Measurements from ENCODE around the gene PDCD7. TPM values are rescaled to one million over a fixed set of nuclear protein-coding genes. Genes with fewer than 3 reads are reported as not detected.
"Not testable (repeated sequence)": the region's sequence is repeated elsewhere in the genome, so short reads cannot be mapped to it uniquely, and the experiment has no call there.

The PDCD7 gene
- polyA plus RNA-seq, 2 of the 4 experiments (the other 2 are of a cell fraction), result 19.0 to 23.7 TPM

DNA sequence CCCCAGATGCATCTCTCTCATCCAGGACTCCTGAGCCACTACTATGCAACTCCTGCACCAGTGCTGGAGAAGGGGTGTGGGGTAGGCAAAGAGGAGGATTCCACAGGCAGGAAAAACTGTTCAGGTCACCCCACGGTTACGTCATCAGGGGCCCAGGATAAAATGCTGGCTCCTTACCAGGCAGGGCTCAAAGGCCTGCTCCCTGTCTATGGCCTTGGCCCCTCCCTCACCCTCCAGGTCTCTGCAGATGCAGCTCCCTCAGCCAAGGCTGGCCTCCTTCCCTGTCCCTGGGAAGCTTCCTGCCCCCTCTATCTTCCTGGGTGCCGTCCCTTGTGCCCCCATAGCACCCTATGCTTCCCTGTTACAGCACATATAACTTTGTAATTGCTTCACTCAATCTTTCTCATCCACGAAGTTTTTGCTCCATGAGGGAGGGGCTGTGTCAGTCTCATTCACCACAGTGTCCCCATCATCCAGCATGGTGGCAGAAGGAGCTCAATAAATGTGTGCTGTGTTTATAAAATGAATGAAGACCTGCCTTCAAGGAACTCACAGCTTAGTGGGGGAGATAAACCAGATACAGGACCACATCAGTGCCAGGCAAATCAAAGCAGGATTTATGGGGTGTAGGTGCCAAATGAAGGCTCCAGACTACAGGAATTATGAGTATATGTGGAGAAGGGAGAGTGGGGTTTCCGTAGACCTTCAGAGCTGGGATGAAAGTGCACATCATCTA is 38.4 kb downstream of the PDCD7 start (continued):
- TF ChIP-seq MYC (IDR thresholded peaks at IDR 0.05; ENCODE audit: borderline replicate concordance, low read length), result no peak
- TF ChIP-seq ZFP36 (IDR thresholded peaks at IDR 0.05; ENCODE audit: borderline replicate concordance, partially characterized antibody), result no peak
- TF ChIP-seq FOSL2 (IDR thresholded peaks at IDR 0.05), result no peak
- no peak for TF ChIP-seq FOSL2 (CRISPR knock-in tag; IDR thresholded peaks at IDR 0.05)

DNA sequence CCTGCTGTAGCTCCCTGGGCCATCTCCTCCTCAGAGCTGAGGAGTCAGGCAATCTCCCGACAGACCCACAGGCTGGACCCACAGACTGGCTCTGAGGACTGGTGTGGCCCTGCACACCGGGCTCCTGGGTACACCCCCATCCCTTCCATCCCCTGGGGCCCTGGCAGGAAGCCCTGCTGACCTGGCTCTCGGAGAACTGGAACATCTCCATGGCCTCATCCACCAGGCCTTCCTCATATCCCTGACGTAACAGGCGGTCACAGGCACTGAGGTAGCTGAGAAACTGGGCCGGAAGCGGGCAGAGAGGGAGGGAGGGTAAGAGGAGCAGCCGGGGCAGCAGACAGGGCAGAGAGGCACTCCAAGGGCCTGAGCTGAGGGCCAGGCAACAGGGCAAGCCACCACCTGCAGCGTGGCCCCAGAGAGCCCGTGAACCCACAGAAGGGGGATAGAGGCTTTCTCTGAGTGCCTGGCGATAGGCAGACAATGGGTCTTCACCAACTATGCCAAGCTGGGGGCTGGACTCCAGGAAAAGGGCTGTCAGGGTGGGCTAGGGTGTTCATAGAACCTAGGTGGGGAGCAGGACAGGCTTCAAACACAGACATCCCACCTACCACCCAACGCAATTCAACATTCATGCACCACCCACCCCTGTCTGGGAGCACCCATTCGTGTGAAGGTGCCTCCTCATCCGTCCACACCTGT is 39.2 kb downstream of the PDCD7 start:
- ChIA-PET CTCF (interaction anchor here (1.0 to 5.9 kb wide), 10 partner anchors 7 to 61 kb away, joined by 3 to 29 read pairs (median 6); partner anchors contain the start of gene KBTBD13), POLR2A (no interaction called here)
- WGBS (ENCODE audit: missing lambda C conversion rate), result 91% methylated on average over 14 of the region's 14 CpGs
- H3K4me2 ChIP-seq, result no peak overlapping the region
- H3K9me3 ChIP-seq, result no peaks in the 10 kb centered on the region
- H3K4me3 ChIP-seq, result no peak overlapping the region
- H3K27ac ChIP-seq, result no peak overlapping the region
- no peak for DNase-seq (ENCODE audit: low read depth in 1 of 2, low spot score in 1 of 2)
- no peak for TF ChIP-seq ZNF302 (CRISPR knock-in tag; IDR thresholded peaks at IDR 0.05)
- no peak for TF ChIP-seq CBX8 (IDR thresholded peaks at IDR 0.05)
- TF ChIP-seq HOXB5 (CRISPR knock-in tag; IDR thresholded peaks at IDR 0.05), result no peak
- no peak for FAIRE-seq
- no peaks in the 10 kb centered on the region for H3K4me1 ChIP-seq
- ATAC-seq, result no peak; a peak in 1 of 6 replicates

GRCh38 chr15:65093793-65094170 is 39.8 kb downstream of the PDCD7 start:
- FAIRE-seq; ATAC-seq; DNase-seq (ENCODE audit: low read depth in 1 of 2, low spot score in 1 of 2); H3K4me2 ChIP-seq; H3K4me1 ChIP-seq; H3K4me3 ChIP-seq; H3K9me3 ChIP-seq; H3K27ac ChIP-seq; POLR2A ChIA-PET: not testable (repeated sequence)
- CTCF ChIA-PET, result interaction anchor here (1.0 to 5.9 kb wide), 7 partner anchors 8 to 60 kb away, joined by 4 to 29 read pairs (median 8); partner anchors contain the start of gene KBTBD13
- WGBS (ENCODE audit: missing lambda C conversion rate), result 90% methylated on average over 13 of the region's 13 CpGs

DNA sequence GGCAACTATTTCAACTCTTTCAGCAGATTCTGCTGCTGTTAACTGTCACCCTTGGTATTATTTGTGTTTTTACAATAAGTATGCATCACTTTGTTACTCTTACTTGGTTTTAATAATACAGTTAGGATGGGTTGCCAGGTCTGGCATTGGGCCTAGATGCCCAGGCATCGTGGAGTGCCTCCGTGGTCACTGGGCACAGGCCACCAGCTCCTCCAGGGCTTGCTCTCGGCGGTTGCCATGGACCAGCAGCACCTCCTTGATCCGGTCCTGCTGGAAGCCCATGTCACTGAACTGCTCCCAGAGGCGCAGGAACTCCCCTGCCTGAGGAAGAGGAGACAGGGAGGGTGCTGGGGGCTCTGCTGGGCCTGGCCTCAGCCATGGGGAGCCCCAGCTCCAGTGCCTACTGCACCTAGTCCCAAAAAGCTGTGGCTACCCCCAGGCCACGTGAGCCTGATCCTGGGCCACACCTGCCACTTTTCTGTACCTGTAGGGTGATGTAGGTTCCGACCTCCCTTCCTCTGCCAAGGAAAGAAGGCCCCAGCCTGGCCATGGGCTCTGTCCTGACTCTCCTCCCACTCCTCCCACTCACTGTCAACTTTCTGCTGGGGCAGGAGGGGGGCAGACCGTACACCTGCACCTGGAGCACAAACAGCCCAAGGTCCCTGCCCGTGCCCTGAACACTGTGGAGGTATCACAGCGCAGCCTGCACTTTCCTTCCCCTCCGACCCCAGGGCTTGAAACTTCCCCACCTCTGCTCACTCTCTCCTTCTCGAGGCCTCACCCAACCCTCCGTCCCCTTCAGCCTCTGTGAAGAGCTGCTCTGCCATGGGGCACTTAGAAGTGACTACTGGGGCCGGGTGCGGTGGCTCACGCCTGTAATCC is 40.5 kb downstream of the PDCD7 start:
- FAIRE-seq, result no peak
- CTCF ChIA-PET, result interaction anchor here (1.0 to 5.9 kb wide), 10 partner anchors 9 to 59 kb away, joined by 3 to 29 read pairs (median 4); partner anchors contain the start of gene KBTBD13

More for the DNA sequence above, 40.5 kb downstream of the PDCD7 start:
- POLR2A ChIA-PET, result no interaction called here
- H3K27ac ChIP-seq, result no peak overlapping the region
- H3K9me3 ChIP-seq, result no peaks in the 10 kb centered on the region
- TF ChIP-seq POLR2AphosphoS2 (conservative IDR thresholded peaks at IDR 0.05; ENCODE audit: low read length) (no peak), ESRRA (IDR thresholded peaks at IDR 0.05; ENCODE audit: borderline replicate concordance, low read length) (no peak), BHLHE40 (IDR thresholded peaks at IDR 0.05; ENCODE audit: low read depth, low read length) (no peak), HES2 (IDR thresholded peaks at IDR 0.05) (no peak), FOXS1 (CRISPR knock-in tag; IDR thresholded peaks at IDR 0.05) (no peak), HDAC2 (IDR thresholded peaks at IDR 0.05) (no peak), ELK1 (IDR thresholded peaks at IDR 0.05; ENCODE audit: low read depth, low read length) (no peak), KDM1A (IDR thresholded peaks at IDR 0.05; ENCODE audit: low read depth) (no peak)
- DNase-seq (ENCODE audit: low read depth in 1 of 2, low spot score in 1 of 2) (no peak), ATAC-seq (no peak)
- H3K4me1 ChIP-seq, result no peaks in the 10 kb centered on the region
- no peak overlapping the region for H3K4me3 ChIP-seq
- no peak overlapping the region for H3K4me2 ChIP-seq
- WGBS (ENCODE audit: missing lambda C conversion rate), result 89% methylated on average over 17 of the region's 17 CpGs
